Neural cell (in vitro differentiated cells): ENCODE results near the gene DCAF7. TPM values are rescaled to one million over a fixed set of nuclear protein-coding genes. Genes with fewer than 3 reads are reported as not detected.

Source experiments
- H2AFZ ChIP-seq: fragments of 200-600, 300-800 bp; sonication (generic), shearing (Covaris generic); 2 replicates; pipeline ENCODE4 v1.6.0; 2014; ENCODE audit warnings: low read depth, mild to moderate bottlenecking, antibody characterized with exemption, low read length, moderate library complexity
- H3F3A ChIP-seq: fragments of 200-600 bp; shearing (Covaris generic); 2 replicates; pipeline ENCODE4 v1.6.1; 2016; ENCODE audit warnings: mild to moderate bottlenecking, moderate library complexity, mixed read lengths, antibody characterized with exemption, low read length; ENCODE audit not compliant: insufficient read depth, poor library complexity, severe bottlenecking
- H3K27ac ChIP-seq: fragments of 200-600, 300-800 bp; sonication (generic), shearing (Covaris generic); 2 replicates; pipeline ENCODE4 v1.5.1; 2014; ENCODE audit warnings: mild to moderate bottlenecking, low read length, moderate library complexity
- H3K27me3 ChIP-seq: fragments of 300-800, 200-600 bp; sonication (generic), shearing (Covaris generic); 2 replicates; pipeline ENCODE4 v1.6.0; 2014; ENCODE audit warnings: mild to moderate bottlenecking, low read depth, low read length, moderate library complexity; ENCODE audit not compliant: insufficient read depth
- H3K36me3 ChIP-seq: fragments of 300-800, 200-600 bp; sonication (generic), shearing (Covaris generic); 2 replicates; pipeline ENCODE4 v1.5.1; 2014; ENCODE audit warnings: mild to moderate bottlenecking, antibody characterized with exemption, low read length, moderate library complexity; ENCODE audit not compliant: insufficient read depth
- H3K4me2 ChIP-seq: fragments of 300-800, 200-600 bp; sonication (generic), shearing (Covaris generic); 2 replicates; pipeline ENCODE4 v1.6.0; 2014; ENCODE audit warnings: mild to moderate bottlenecking, low read length
- H3K4me3 ChIP-seq: fragments of 300-800, 200-600 bp; sonication (generic), shearing (Covaris generic); 2 replicates; pipeline ENCODE4 v1.5.1; 2014; ENCODE audit warnings: mild to moderate bottlenecking, low read length, moderate library complexity
- H3K79me2 ChIP-seq: fragments of 200-600 bp; shearing (Covaris generic); replicated peaks from 2 replicates; pipeline ENCODE4 v1.6.0; 2014; ENCODE audit warnings: mild to moderate bottlenecking, low read length, moderate library complexity; ENCODE audit not compliant: insufficient read depth
- H3K9ac ChIP-seq: fragments of 300-800, 200-600 bp; sonication (generic), shearing (Covaris generic); 2 replicates; pipeline ENCODE4 v1.6.1; 2016; ENCODE audit warnings: mild to moderate bottlenecking, low read length, mixed read lengths
- H3K9me2 ChIP-seq: fragments of 200-600 bp; shearing (Covaris generic); 2 replicates; pipeline ENCODE4 v1.6.1; 2016; ENCODE audit warnings: mild to moderate bottlenecking, low read length, mixed read lengths; ENCODE audit not compliant: insufficient read depth
- H3K9me3 ChIP-seq: fragments of 200-600, 300-800 bp; sonication (generic), shearing (Covaris generic); 2 replicates; pipeline ENCODE4 v1.6.1; 2016; ENCODE audit warnings: mild to moderate bottlenecking, mixed run types, low read length, moderate library complexity, mixed read lengths
- H4K20me1 ChIP-seq: fragments of 200-600 bp; shearing (Covaris generic); 2 replicates; pipeline ENCODE4 v1.6.1; 2016; ENCODE audit warnings: mild to moderate bottlenecking, mixed run types; ENCODE audit not compliant: insufficient read depth
- EP300 ChIP-seq: fragments of 450-650 bp; conservative IDR thresholded peaks from 2 replicates; pipeline ENCODE4 v1.6.1; 2014; ENCODE audit warnings: antibody characterized with exemption, mild to moderate bottlenecking, moderate library complexity; ENCODE audit not compliant: poor library complexity, severe bottlenecking
- EZH2 ChIP-seq: fragments of 200-600, 300-800 bp; shearing (Covaris generic), sonication (generic); IDR thresholded peaks from 2 replicates; pipeline ENCODE4 v1.6.1; 2014; ENCODE audit warnings: antibody characterized with exemption, low read length, borderline replicate concordance, mild to moderate bottlenecking; ENCODE audit not compliant: insufficient read depth, poor library complexity, severe bottlenecking
- MXI1 ChIP-seq: fragments of 450-650 bp; conservative IDR thresholded peaks from 2 replicates; pipeline ENCODE4 v1.6.1; 2014; ENCODE audit warnings: antibody characterized with exemption, mild to moderate bottlenecking; ENCODE audit not compliant: poor library complexity, severe bottlenecking
- POLR2AphosphoS5 ChIP-seq: IDR thresholded peaks from 2 replicates; pipeline ENCODE4 v1.6.1; 2012
- RAD21 ChIP-seq: fragments of 450-650 bp; conservative IDR thresholded peaks from 2 replicates; pipeline ENCODE4 v1.6.1; 2014; ENCODE audit warnings: antibody characterized with exemption, mild to moderate bottlenecking, moderate library complexity
- SMC3 ChIP-seq: fragments of 450-650 bp; conservative IDR thresholded peaks from 2 replicates; pipeline ENCODE4 v1.6.1; 2014; ENCODE audit warnings: antibody characterized with exemption, mild to moderate bottlenecking, moderate library complexity; ENCODE audit not compliant: poor library complexity
- TAF1 ChIP-seq: IDR thresholded peaks from 2 replicates; pipeline ENCODE4 v1.6.1; 2012; ENCODE audit warnings: low read depth
- polyA minus RNA-seq: library from RNA; depleted of rRNA, polyadenylated mRNA; stranded (reverse); fragments of >200 nt; gene quantifications from 2 replicates; pipeline ENCODE4 v1.2.3, GENCODE V29; 2014
- polyA plus RNA-seq: library from polyadenylated mRNA; depleted of rRNA; stranded (reverse); fragments of >200 nt; gene quantifications from 2 replicates; pipeline ENCODE4 v1.2.3, GENCODE V29; 2014
- TF ChIP-seq, protein P1 (sequence below): IDR thresholded peaks from 2 replicates; pipeline ENCODE4 v1.6.1; 2012; ENCODE audit warnings: borderline replicate concordance
- TF ChIP-seq, protein P2 (sequence below): fragments of 450-650 bp; IDR thresholded peaks from 2 replicates; pipeline ENCODE4 v1.5.1; 2014; ENCODE audit warnings: antibody characterized with exemption, mild to moderate bottlenecking, moderate library complexity; ENCODE audit not compliant: poor library complexity, severe bottlenecking

Gene DCAF7, protein sequence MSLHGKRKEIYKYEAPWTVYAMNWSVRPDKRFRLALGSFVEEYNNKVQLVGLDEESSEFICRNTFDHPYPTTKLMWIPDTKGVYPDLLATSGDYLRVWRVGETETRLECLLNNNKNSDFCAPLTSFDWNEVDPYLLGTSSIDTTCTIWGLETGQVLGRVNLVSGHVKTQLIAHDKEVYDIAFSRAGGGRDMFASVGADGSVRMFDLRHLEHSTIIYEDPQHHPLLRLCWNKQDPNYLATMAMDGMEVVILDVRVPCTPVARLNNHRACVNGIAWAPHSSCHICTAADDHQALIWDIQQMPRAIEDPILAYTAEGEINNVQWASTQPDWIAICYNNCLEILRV
- polyA plus RNA-seq (35.3 and 38.3 TPM in 2 replicates), polyA minus RNA-seq (62.1 and 77.1 TPM in 2 replicates)

DNA sequence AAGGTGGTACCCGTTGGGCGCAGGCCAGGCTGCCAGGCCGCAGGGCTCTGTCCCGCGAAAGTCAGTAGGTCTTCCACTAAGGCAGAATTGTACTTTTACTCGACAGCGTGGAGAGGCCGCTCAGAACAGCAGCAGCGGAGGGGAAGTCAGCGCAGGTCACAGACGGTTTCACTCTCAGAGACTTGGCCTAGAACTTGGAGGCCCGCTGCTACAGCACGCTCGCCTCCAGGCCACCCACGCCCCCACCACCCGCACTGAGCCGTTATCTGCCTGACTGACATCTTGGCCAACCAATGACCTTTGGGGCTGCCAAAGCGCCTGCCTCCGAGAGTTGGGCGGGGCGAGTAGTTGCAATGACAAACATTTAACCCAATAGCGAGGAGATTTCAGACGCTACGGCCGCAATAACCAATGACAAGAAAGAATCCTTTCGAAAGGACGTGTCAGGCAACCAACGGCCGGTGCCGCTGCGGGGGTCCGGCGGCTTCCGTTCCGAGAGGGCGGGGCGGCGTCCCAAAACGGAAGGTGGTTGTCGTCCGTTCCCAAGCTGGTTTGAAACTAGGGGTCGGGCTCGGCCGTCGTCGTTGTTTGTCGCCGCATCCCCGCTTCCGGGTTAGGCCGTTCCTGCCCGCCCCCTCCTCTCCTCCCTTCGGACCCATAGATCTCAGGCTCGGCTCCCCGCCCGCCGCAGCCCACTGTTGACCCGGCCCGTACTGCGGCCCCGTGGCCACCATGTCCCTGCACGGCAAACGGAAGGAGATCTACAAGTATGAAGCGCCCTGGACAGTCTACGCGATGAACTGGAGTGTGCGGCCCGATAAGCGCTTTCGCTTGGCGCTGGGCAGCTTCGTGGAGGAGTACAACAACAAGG is at the start of gene DCAF7:
Gene DCAF7 (plus strand): TSS at position 532 of the 871 bp plus-strand sequence. CDS start 201 bp downstream, at position 733.
- Histone ChIP-seq H3K9me2 (no peaks in the 10 kb centered on the region), H3K36me3 (no peaks in the 10 kb centered on the region), H3F3A (no peaks in the 10 kb centered on the region), H3K9me3 (no peaks in the 10 kb centered on the region), H3K4me3 (peak within 1 kb of the TSS; percentile 93), H3K27me3 (no peaks in the 10 kb centered on the region), H3K27ac (peak within 1 kb of the TSS; percentile 89), H4K20me1 (peaks cover 3% of the 10 kb centered on the region), H3K9ac (peak within 1 kb of the TSS; percentile 90), H3K4me2 (peak within 1 kb of the TSS; percentile 97), H3K79me2 (peaks cover 38% of the 10 kb centered on the region), H2AFZ (peak within 1 kb of the TSS; percentile 95)
- TF ChIP-seq SMC3 (no peak), RAD21 (no peak), TAF1 (peak; percentile 42), EP300 (no peak), EZH2 (no peak), MXI1 (peak; percentile 47), POLR2AphosphoS5 (peak; percentile 91)
- TF ChIP-seq, protein P1, sequence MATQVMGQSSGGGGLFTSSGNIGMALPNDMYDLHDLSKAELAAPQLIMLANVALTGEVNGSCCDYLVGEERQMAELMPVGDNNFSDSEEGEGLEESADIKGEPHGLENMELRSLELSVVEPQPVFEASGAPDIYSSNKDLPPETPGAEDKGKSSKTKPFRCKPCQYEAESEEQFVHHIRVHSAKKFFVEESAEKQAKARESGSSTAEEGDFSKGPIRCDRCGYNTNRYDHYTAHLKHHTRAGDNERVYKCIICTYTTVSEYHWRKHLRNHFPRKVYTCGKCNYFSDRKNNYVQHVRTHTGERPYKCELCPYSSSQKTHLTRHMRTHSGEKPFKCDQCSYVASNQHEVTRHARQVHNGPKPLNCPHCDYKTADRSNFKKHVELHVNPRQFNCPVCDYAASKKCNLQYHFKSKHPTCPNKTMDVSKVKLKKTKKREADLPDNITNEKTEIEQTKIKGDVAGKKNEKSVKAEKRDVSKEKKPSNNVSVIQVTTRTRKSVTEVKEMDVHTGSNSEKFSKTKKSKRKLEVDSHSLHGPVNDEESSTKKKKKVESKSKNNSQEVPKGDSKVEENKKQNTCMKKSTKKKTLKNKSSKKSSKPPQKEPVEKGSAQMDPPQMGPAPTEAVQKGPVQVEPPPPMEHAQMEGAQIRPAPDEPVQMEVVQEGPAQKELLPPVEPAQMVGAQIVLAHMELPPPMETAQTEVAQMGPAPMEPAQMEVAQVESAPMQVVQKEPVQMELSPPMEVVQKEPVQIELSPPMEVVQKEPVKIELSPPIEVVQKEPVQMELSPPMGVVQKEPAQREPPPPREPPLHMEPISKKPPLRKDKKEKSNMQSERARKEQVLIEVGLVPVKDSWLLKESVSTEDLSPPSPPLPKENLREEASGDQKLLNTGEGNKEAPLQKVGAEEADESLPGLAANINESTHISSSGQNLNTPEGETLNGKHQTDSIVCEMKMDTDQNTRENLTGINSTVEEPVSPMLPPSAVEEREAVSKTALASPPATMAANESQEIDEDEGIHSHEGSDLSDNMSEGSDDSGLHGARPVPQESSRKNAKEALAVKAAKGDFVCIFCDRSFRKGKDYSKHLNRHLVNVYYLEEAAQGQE: no peak
- TF ChIP-seq, protein P2, sequence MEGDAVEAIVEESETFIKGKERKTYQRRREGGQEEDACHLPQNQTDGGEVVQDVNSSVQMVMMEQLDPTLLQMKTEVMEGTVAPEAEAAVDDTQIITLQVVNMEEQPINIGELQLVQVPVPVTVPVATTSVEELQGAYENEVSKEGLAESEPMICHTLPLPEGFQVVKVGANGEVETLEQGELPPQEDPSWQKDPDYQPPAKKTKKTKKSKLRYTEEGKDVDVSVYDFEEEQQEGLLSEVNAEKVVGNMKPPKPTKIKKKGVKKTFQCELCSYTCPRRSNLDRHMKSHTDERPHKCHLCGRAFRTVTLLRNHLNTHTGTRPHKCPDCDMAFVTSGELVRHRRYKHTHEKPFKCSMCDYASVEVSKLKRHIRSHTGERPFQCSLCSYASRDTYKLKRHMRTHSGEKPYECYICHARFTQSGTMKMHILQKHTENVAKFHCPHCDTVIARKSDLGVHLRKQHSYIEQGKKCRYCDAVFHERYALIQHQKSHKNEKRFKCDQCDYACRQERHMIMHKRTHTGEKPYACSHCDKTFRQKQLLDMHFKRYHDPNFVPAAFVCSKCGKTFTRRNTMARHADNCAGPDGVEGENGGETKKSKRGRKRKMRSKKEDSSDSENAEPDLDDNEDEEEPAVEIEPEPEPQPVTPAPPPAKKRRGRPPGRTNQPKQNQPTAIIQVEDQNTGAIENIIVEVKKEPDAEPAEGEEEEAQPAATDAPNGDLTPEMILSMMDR: peak; percentile 21

DNA sequence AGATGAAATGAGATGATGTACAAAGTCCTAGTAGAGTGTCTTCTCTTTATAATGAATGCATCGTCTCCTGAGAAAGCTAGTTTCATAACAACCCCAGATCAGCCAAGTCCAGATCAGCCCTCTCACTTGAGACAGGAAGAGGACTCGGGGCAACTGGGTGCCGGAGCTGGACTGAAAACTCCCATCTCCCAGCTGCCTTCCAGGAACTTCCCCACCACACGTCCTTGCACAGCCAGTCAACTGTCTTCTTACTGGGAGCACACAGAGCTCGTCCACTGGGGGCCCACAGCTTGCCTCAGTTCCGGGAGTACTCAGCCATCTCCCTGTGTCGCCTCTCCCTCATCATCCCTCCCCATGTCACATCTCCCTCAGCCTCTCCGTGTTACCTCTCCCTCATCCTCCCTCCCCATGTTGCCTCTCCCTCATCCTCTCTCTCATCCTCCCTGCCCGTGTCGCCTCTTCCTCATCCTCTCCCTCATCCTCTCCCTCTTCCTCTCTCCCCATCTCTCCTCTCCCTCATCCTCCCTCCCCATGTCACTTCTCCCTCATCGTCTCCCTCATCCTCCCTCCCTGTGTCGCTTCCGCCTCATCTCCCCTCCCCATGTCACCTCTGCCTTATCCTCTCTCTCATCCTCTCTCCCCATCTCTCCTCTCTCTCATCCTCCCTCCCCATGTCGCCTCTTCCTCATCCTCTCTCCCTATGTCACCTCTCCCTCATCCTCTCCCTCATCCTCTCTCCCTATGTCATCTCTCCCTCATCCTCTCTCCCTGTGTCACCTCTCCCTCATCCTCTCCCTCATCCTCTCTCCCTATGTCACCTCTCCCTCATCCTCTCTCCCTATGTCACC is 49.5 kb upstream of the DCAF7 start:
- Histone ChIP-seq H3K79me2 (no peaks in the 10 kb centered on the region), H3K27me3 (peaks cover 3% of the 10 kb centered on the region), H3K4me2 (no peak overlapping the region), H3K9me2 (no peaks in the 10 kb centered on the region), H3K4me3 (no peak overlapping the region), H3K27ac (no peak overlapping the region), H3F3A (no peaks in the 10 kb centered on the region), H3K36me3 (no peaks in the 10 kb centered on the region), H3K9me3 (no peaks in the 10 kb centered on the region), H2AFZ (no peak overlapping the region), H4K20me1 (no peaks in the 10 kb centered on the region), H3K9ac (no peak overlapping the region)
- TF ChIP-seq TAF1 (no peak), POLR2AphosphoS5 (no peak), EP300 (no peak), SMC3 (no peak), MXI1 (no peak), RAD21 (no peak), EZH2 (no peak)
- TF ChIP-seq, protein P1: no peak
- TF ChIP-seq, protein P2: no peak
